ENCODE data around the gene DEPDC5.

DNA sequence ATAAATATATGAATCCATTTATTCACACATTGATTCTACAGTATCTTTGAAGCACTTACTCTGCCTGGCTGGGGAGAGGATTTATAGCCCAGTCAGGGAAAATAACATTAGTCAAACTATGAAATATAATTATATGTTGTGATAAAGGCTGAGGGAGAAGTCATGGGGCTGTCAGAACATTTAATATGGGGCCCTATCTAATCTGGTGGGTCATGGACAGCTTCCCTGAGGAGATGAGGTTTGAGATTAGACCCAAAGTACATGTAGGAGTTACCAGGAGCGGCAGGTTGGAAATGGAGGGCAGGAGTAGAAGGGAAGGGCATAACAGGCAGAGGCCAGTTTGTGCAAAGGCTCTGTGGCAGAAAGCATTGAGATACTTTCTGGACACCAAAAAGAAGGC lies 86.2 kb downstream of the DEPDC5 start:
- TF ChIP-seq EZH2 (IDR thresholded peaks at IDR 0.05) (no peak), FOXP2 (optimal IDR thresholded peaks at IDR 0.05; ENCODE audit: control extremely low read depth, extremely low read length, insufficient read depth) (no peak), POLR2AphosphoS5 (IDR thresholded peaks at IDR 0.05; ENCODE audit: borderline replicate concordance, low read depth, low read length) (no peak)

All from SK-N-MC (cell line).